Peyer's patch (tissue), 4 donors: ENCODE results near the gene IFNA17.
A peak's percentile ranks its signal among the peaks of the same experiment; 100 is the strongest.
"Not testable (repeated sequence)": the region's sequence is repeated elsewhere in the genome, so short reads cannot be mapped to it uniquely, and the experiment has no call there.

Experiments
- POLR2A ChIP-seq, 2 donors: fragments of 450-650 bp; IDR thresholded peaks; one replicate each; pipeline ENCODE4 v1.5.1; 2017; ENCODE audit warnings: antibody characterized with exemption in 2 of 2, mild to moderate bottlenecking in 2 of 2, moderate library complexity in 2 of 2
- TF ChIP-seq, protein P1 (sequence below), 6 experiments: fragments of 450-650 bp in 4 of 6; fragments of 200-600 bp in 2 of 6; sonication (generic) in 1 of 6; IDR thresholded peaks; one replicate each; pipeline ENCODE4 v1.5.1; 2017 to 2019; ENCODE audit warnings: antibody characterized with exemption in 6 of 6, mild to moderate bottlenecking in 3 of 6, moderate library complexity in 1 of 6

DNA sequence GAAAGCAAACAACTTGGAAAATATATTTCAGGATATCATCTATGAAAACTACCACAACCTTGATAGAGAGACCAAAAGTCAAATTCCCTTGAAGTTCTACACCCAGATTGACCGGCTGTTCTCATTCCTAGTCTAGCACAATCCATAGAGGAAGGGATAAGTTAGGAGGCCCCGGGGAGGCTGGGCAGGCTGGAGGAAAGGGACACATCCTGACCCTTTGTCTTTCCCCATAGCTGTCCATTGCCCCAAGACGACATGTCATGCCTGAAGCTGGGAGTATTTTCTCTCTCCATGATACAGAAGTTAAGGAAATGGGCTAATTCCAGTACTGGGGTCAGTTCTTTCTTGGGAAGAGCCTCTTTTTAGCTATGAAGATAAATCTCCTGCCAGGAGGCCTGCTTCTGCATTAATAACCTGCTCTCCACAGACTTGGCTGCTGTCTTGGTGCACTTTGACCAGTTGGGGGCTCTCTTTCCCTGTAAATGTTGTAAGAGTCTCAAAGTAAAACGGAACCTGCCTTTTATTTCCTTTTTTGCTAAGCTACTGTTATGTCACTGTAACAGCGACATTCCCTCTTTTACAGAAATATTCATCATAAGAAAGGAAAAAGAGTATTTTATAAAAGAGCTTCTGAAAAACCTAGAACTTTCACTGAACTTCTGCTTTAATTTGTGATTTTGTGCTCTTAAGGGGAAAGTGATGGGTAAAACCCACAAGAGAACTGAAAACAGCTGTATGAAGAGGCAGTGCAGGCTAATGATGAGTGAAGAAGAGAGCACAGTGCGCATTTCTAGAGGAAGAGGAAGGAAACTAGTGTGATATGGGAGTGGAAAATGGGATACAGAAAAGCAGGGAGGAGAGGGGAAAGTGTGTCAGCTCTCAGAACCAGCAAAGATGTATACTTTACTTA is 32.9 kb downstream of the IFNA17 start:
- TF ChIP-seq, protein P1, sequence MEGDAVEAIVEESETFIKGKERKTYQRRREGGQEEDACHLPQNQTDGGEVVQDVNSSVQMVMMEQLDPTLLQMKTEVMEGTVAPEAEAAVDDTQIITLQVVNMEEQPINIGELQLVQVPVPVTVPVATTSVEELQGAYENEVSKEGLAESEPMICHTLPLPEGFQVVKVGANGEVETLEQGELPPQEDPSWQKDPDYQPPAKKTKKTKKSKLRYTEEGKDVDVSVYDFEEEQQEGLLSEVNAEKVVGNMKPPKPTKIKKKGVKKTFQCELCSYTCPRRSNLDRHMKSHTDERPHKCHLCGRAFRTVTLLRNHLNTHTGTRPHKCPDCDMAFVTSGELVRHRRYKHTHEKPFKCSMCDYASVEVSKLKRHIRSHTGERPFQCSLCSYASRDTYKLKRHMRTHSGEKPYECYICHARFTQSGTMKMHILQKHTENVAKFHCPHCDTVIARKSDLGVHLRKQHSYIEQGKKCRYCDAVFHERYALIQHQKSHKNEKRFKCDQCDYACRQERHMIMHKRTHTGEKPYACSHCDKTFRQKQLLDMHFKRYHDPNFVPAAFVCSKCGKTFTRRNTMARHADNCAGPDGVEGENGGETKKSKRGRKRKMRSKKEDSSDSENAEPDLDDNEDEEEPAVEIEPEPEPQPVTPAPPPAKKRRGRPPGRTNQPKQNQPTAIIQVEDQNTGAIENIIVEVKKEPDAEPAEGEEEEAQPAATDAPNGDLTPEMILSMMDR (IDR thresholded peaks at IDR 0.05) = peak in 3 of 6 experiments; percentile 40 to 53 (median 41)
- TF ChIP-seq POLR2A (IDR thresholded peaks at IDR 0.05) = not testable (repeated sequence)
